NCI-H146 treated with DMSO at 0.1 percent for 48 hours (cell line): ENCODE results near the gene PRKN.
"Not testable (repeated sequence)": the region's sequence is repeated elsewhere in the genome, so short reads cannot be mapped to it uniquely, and the experiment has no call there.

Experiments
- DNase-seq: peaks from one replicate; lab custom pipeline; 2025; ENCODE audit not compliant: unreplicated experiment; lab: John Stamatoyannopoulos, UW

PRKN gene

DNA sequence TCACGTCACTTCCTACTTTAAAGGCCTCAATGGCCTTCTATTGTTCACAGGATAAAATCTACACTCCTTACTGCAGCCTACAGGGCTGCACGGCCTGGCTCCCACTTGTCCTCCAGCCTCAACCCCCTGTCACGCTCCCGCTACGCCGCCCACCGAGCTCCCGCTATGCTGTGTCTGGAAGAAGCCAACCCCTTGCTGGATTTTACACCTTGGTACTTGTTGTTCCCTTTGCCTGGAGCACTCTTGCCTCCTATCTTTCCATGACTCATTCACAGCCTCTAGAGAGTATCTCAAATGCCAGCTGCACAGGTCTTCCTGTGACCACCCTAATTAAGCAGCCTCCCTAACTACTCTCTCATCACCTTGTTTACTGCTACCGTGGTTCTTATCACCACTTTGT is 259.9 kb downstream of the PRKN start:
- DNase-seq: no peak

DNA sequence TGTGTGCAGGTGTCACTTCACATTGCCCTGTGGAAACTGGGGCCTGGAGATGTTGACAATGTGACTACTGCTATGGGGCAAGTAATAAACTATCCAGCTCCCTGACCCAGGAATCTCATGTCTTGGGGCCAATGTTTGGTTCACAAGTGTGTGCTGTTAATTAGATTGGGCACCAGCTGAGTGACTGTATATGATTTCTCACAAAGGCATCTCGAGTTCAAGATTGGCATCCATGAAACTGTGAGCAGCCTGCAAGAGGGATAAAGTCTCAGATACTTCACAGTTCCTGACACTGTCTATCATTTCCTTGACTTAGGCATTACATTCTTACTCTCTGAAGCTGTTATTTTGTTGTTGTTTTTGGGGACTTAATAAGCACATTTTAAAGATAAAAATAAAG is 264.0 kb downstream of the PRKN start:
- DNase-seq: no peak

GRCh38 chr6:162459985-162460384 is 267.6 kb downstream of the PRKN start:
- no peak for DNase-seq

DNA sequence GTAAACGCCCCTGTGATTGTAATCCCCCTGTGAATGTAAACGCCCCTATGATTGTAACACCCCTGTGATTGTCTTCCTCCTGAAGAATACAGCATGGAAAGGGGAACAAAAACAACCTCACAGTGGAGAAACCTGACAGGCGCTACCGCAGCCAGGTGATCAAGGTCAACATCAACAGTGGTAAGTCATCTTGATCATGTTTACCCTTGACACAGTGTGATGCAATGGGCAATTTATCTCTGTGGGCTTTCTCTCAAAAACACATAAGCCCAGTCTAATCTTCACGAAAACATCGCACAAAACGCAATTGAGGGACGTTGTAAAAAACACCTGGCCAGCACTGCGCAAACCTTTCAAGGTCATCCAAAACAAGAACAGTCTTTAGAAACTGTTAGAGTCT is 277.2 kb downstream of the PRKN start:
- peak; percentile 78 for DNase-seq

DNA sequence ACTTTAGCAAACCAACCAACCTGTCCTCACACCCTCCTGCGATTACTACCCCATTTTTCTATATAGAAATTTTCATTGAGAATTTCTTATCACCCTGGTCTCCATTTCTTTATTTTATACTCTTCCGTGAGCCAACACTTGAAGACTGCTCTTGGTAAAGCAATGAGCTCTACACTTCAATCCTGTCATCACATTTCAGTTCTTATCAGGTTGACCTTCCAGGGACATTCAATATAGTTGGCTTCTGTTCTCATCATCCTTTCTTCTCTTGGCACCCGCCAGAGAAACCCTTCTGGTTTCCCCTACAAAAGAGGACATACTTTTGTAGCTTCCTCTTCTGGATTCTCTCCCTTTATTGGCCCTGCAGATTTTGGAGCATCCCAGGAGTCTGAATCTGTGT is 279.3 kb downstream of the PRKN start:
- DNase-seq: no peak

DNA sequence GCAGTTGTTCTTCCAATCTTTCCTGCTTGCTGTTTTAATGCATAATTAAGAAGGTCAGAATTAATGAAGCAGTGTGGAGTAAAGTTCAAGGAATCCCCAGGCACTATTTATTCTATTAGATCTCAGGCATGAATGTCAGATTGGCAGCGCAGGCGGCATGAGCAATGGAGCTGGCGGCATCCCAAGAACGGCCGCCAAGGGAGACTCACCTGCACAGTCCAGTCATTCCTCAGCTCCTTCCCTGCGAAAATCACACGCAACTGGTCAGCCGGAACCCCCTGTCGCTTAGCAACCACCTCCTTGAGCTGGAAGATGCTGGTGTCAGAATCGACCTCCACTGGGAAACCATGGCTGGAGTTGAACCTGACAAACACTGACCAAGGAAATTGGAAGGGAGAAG is 284.5 kb downstream of the PRKN start:
- DNase-seq: no peak

DNA sequence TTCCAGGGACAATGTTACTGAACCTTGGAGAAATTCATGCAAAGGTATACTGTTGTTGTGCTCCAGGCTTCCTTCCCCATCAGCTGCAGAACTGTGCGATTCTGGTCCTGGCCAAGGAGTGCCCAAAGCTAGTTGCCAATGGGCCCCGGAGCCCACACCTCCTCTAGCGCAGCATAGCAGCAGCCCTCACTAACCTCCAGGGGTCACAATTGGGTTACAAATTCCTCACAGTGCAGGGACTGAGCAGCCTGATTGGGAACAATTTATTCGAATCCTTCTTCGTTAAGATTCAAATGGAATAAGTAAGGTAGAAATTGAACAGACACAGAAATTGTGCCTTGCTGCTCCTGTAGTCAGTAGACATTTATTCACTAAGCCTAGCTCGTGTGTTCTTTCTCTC is 284.9 kb downstream of the PRKN start:
- DNase-seq: peak; percentile 49

DNA sequence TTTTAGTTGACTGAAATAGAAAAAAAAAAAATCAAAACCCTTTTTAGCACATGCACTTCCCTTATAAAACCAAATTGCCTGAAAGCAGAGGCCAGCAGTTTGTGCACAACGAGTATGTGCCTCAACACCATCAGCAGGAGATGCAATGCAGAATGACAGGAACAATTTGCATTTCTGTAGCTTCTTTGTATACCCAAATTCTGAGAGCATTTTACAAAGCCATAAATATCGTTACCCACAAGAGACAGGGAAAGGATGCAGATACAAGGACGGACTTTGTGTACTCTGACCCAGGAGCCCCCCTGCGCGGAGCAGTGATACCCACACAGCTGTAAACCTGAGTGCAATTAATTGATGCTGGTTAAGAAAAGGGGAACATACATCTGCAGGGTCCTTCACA is 285.6 kb downstream of the PRKN start:
- no peak for DNase-seq

GRCh38 chr6:162438980-162439379 is 288.6 kb downstream of the PRKN start:
- no peak for DNase-seq

DNA sequence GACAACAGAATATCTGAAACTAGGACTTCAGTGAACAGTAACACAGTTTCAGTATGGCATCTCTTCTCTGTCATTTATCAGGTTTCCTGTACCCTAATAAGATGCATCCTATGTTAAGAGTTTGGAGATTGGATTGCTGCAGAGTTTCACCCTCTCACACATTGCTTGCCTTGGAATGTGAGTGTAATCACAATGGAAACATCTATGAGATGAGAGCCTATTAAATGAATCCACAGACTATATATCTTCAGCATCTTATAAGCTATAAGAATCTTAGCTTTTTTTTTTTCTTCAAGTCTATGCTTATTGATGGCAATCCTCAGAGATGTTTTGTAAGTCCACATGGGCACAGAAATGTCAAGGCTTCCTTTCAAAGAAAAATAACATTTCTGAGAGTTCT is 292.5 kb downstream of the PRKN start:
- no peak for DNase-seq

DNA sequence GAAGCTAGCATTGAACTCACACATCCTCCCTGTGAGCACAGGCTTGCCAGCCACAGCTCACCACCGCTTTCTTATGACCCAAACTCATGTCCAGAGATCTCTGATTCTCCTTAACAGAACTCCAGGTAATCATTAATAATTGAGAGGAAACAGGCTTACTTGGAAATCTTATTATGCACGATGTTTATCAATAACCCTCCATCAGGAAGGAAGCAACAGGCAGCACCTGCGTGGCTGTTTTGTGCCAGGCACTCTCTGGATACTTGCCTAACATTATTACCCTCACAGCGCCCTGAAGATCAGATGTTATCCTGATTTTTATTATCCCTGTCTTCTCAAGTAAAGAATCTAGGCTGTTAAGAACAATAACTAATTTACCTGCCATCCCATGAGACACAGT is 306.6 kb downstream of the PRKN start:
- DNase-seq: no peak

- DNase-seq: no peak
Measured at GRCh38 chr6:162416831-162417537, 310.6 kb downstream of the PRKN start.

DNA sequence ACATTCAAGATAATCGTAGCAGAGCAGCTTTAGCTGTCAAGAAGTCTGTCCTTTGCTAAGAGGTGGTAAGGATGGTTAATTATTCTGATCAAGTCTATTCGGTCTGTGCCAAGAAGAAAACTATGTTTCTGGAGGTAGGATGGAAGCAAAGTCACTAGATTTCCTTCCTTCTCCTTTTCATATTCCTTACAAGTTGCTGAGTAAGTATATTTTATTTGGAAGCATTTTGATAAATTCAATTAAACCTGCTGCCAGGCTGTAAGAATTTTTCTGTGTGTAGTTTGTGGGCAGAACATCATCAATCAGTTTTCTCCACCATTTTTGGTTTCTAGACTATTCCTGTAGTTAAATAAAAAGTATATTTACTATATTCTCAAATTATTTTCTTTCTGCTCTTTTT is 311.3 kb downstream of the PRKN start:
- no peak for DNase-seq

GRCh38 chr6:162409741-162410691 is 317.6 kb downstream of the PRKN start:
- peak; percentile 80 for DNase-seq

GRCh38 chr6:162408826-162409535 is 318.6 kb downstream of the PRKN start:
- DNase-seq: no peak

GRCh38 chr6:162404951-162405350 is 322.6 kb downstream of the PRKN start:
- no peak for DNase-seq

DNA sequence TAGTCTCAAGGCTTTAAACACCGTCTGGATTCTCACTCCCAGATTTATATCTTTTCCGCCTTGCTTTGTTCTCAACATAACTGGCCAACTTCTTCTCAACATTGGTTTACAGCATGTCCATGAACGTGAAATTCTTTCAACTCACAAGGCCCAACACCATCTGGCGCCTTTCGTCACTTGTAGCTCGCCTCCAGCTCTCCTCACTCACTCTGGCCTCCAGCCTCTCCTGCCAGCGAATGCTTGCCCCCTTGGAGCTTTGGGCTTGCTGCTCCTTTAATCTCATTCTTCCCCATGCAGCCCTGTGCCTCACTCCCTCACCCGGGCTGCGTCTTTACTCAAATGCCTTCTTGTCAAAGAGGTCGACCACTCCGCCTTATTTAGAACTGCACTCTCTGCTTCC is 324.5 kb downstream of the PRKN start:
- DNase-seq: no peak

GRCh38 chr6:162395181-162395580 is 332.4 kb downstream of the PRKN start:
- no peak for DNase-seq

- not testable (repeated sequence) for DNase-seq
Measured at GRCh38 chr6:162390961-162391811, 336.4 kb downstream of the PRKN start.

- DNase-seq: no peak
Measured at GRCh38 chr6:162389343-162390085, 338.1 kb downstream of the PRKN start.
